GM23338 (cell line): ENCODE results near the gene SLCO4A1.

Source experiments
- CREB1 ChIP-seq: fragments of 250-450 bp; sonication (Bioruptor Pico); IDR thresholded peaks from 2 replicates; pipeline ENCODE4 v1.5.0; 2020; ENCODE audit warnings: low read depth, mild to moderate bottlenecking, moderate library complexity
- CTCF ChIP-seq, 2 experiments: fragments of 200-600 bp in 1 of 2; sonication (generic) in 1 of 2; conservative IDR thresholded peaks; 2 replicates each; pipeline versions ENCODE4 v1.5.1 to v1.6.1; 2016 to 2017; ENCODE audit warnings: antibody characterized with exemption in 2 of 2, low read depth in 2 of 2, mild to moderate bottlenecking in 2 of 2, moderate library complexity in 1 of 2
- EZH2 ChIP-seq: fragments of 200-600 bp; sonication (generic); IDR thresholded peaks from one replicate; pipeline ENCODE4 v1.8.0; 2017; ENCODE audit warnings: antibody characterized with exemption, mild to moderate bottlenecking, low read depth; ENCODE audit not compliant: unreplicated experiment
- EZH2phosphoT487 ChIP-seq: fragments of 200-600 bp; sonication (generic); IDR thresholded peaks from one replicate; pipeline ENCODE4 v1.8.1; 2018; ENCODE audit warnings: antibody characterized with exemption; ENCODE audit not compliant: unreplicated experiment
- JUNB ChIP-seq: IDR thresholded peaks from one replicate; pipeline ENCODE4 v1.6.1; 2016; ENCODE audit warnings: antibody characterized with exemption; ENCODE audit not compliant: unreplicated experiment
- NANOG ChIP-seq: IDR thresholded peaks from 2 replicates; pipeline ENCODE4 v1.6.1; 2016; ENCODE audit warnings: antibody characterized with exemption, borderline replicate concordance
- POLR2AphosphoS5 ChIP-seq: IDR thresholded peaks from 2 replicates; pipeline ENCODE4 v1.6.1; 2016; ENCODE audit warnings: antibody characterized with exemption, low read depth
- REST ChIP-seq: IDR thresholded peaks from one replicate; pipeline ENCODE4 v1.6.1; 2018; ENCODE audit warnings: antibody characterized with exemption; ENCODE audit not compliant: unreplicated experiment
- STAT1 ChIP-seq: IDR thresholded peaks from one replicate; pipeline ENCODE4 v1.6.1; 2016; ENCODE audit warnings: antibody characterized with exemption; ENCODE audit not compliant: unreplicated experiment
- ZNF331 ChIP-seq: fragments of 250-450 bp; sonication (Bioruptor Pico); IDR thresholded peaks from 2 replicates; pipeline ENCODE4 v1.5.0; 2020; ENCODE audit warnings: low read depth, mild to moderate bottlenecking, moderate library complexity
- ZNF462 ChIP-seq: fragments of 250-450 bp; sonication (Bioruptor Pico); IDR thresholded peaks from 2 replicates; pipeline ENCODE4 v1.5.0; 2020; ENCODE audit warnings: mild to moderate bottlenecking, moderate library complexity

GRCh38 chr20:62598761-62599194, 43.5 kb upstream of the SLCO4A1 start:
- no peak for TF ChIP-seq CTCF (conservative IDR thresholded peaks at IDR 0.05; ENCODE audit: low read depth in 2 of 2)
- TF ChIP-seq EZH2: no peak
- TF ChIP-seq POLR2AphosphoS5: no peak
- TF ChIP-seq EZH2phosphoT487: no peak
- TF ChIP-seq ZNF331: no peak
- no peak for TF ChIP-seq NANOG
- TF ChIP-seq CREB1 (CRISPR knock-in tag): no peak
- TF ChIP-seq REST: no peak
- TF ChIP-seq JUNB: no peak
- TF ChIP-seq ZNF462: no peak
- TF ChIP-seq STAT1: no peak
